Kidney capillary endothelial cell (primary cell): Measurements from ENCODE around the gene TMPRSS11B.
"Not testable (repeated sequence)": the region's sequence is repeated elsewhere in the genome, so short reads cannot be mapped to it uniquely, and the experiment has no call there.

Source experiments
- DNase-seq: peaks from one replicate; pipeline ENCODE4 v3.0.0-alpha.2; 2018; ENCODE audit warnings: low spot score

Gene TMPRSS11B

GRCh38 chr4:68218044-68218443, 27.4 kb downstream of the TMPRSS11B start:
- no peak for DNase-seq

GRCh38 chr4:68216501-68216900, 29.0 kb downstream of the TMPRSS11B start:
- DNase-seq = no peak

GRCh38 chr4:68209003-68209402, 36.5 kb downstream of the TMPRSS11B start:
- DNase-seq = no peak

GRCh38 chr4:68194305-68194704, 51.2 kb downstream of the TMPRSS11B start:
- DNase-seq = not testable (repeated sequence)

GRCh38 chr4:68193194-68193593, 52.3 kb downstream of the TMPRSS11B start:
- no peak for DNase-seq

- DNase-seq = no peak
These were observed 58.3 kb downstream of the TMPRSS11B start for GRCh38 chr4:68187145-68187544.

GRCh38 chr4:68184923-68185322, 60.6 kb downstream of the TMPRSS11B start:
- DNase-seq = no peak

- no peak for DNase-seq
These were observed 62.1 kb downstream of the TMPRSS11B start for GRCh38 chr4:68183417-68183816.

GRCh38 chr4:68182382-68182820, 63.1 kb downstream of the TMPRSS11B start:
- DNase-seq = no peak

GRCh38 chr4:68180849-68181526, 64.5 kb downstream of the TMPRSS11B start:
- DNase-seq = no peak

- no peak for DNase-seq
These were observed 68.6 kb downstream of the TMPRSS11B start for GRCh38 chr4:68176904-68177303.
